ENCODE data around the gene LRTM2. TPM values are rescaled to one million over a fixed set of nuclear protein-coding genes. Genes with fewer than 3 reads are reported as not detected.

The LRTM2 gene
- total RNA-seq, 1 experiment from 2014 or later: not detected

DNA sequence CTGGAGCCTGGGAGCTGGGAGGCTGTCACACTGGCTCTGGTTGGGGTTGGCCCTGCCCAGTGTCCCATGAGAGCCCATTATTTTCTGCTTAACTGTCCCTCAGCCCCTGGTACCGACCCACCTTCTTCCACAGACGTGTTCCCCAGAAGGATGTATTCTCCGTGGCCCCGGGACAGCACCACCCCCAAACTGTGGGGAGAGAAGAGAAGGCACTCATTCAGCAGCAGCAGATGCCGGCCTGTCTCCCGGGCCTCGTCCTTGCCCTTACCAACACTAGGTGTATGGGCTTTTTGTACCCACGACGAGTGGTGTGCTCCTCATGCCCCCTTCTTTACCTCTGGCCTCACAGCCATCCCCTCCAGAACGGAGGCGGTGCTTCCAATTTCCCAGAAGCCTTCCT, 38.1 kb downstream of the LRTM2 start:
- CTCF ChIA-PET: no interaction called here
- TF ChIP-seq POLR2AphosphoS5 (IDR thresholded peaks at IDR 0.05; ENCODE audit: low read depth, low read length) (no peak), TCF7L2 (IDR thresholded peaks at IDR 0.05; ENCODE audit: low read depth, low read length) (no peak), SIN3A (IDR thresholded peaks at IDR 0.05; ENCODE audit: borderline replicate concordance, insufficient read depth, low read depth, low read length) (no peak)
- TF ChIP-seq, protein P1, sequence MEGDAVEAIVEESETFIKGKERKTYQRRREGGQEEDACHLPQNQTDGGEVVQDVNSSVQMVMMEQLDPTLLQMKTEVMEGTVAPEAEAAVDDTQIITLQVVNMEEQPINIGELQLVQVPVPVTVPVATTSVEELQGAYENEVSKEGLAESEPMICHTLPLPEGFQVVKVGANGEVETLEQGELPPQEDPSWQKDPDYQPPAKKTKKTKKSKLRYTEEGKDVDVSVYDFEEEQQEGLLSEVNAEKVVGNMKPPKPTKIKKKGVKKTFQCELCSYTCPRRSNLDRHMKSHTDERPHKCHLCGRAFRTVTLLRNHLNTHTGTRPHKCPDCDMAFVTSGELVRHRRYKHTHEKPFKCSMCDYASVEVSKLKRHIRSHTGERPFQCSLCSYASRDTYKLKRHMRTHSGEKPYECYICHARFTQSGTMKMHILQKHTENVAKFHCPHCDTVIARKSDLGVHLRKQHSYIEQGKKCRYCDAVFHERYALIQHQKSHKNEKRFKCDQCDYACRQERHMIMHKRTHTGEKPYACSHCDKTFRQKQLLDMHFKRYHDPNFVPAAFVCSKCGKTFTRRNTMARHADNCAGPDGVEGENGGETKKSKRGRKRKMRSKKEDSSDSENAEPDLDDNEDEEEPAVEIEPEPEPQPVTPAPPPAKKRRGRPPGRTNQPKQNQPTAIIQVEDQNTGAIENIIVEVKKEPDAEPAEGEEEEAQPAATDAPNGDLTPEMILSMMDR (IDR thresholded peaks at IDR 0.05): no peak
- TF ChIP-seq, protein P2, sequence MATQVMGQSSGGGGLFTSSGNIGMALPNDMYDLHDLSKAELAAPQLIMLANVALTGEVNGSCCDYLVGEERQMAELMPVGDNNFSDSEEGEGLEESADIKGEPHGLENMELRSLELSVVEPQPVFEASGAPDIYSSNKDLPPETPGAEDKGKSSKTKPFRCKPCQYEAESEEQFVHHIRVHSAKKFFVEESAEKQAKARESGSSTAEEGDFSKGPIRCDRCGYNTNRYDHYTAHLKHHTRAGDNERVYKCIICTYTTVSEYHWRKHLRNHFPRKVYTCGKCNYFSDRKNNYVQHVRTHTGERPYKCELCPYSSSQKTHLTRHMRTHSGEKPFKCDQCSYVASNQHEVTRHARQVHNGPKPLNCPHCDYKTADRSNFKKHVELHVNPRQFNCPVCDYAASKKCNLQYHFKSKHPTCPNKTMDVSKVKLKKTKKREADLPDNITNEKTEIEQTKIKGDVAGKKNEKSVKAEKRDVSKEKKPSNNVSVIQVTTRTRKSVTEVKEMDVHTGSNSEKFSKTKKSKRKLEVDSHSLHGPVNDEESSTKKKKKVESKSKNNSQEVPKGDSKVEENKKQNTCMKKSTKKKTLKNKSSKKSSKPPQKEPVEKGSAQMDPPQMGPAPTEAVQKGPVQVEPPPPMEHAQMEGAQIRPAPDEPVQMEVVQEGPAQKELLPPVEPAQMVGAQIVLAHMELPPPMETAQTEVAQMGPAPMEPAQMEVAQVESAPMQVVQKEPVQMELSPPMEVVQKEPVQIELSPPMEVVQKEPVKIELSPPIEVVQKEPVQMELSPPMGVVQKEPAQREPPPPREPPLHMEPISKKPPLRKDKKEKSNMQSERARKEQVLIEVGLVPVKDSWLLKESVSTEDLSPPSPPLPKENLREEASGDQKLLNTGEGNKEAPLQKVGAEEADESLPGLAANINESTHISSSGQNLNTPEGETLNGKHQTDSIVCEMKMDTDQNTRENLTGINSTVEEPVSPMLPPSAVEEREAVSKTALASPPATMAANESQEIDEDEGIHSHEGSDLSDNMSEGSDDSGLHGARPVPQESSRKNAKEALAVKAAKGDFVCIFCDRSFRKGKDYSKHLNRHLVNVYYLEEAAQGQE (IDR thresholded peaks at IDR 0.05; ENCODE audit: insufficient read depth in 1 of 2, low read depth in 2 of 2, low read length in 1 of 2): no peak
- no peaks in the 10 kb centered on the region for H3K36me3 ChIP-seq (ENCODE audit: control insufficient read depth, insufficient read depth, low read length)
- H3K27ac ChIP-seq (ENCODE audit: low read length): no peak overlapping the region
- POLR2A ChIA-PET: no interaction called here
- ATAC-seq (no peak), DNase-seq (ENCODE audit: low read depth, low spot score) (no peak)
- H3K4me3 ChIP-seq (ENCODE audit: low read depth in 2 of 2, low read length in 2 of 2): no peak overlapping the region
- intact Hi-C loops (cut with micrococcal nuclease; ENCODE audit: unreplicated experiment): no loop called here
- H3K9me3 ChIP-seq (ENCODE audit: control insufficient read depth, insufficient read depth, low read depth, low read length): no peaks in the 10 kb centered on the region
- no TSS peak for BruUV-seq (replicated peaks)
- no peaks in the 10 kb centered on the region for H3K4me1 ChIP-seq (ENCODE audit: control insufficient read depth, insufficient read depth, low read length)
- in situ Hi-C loops (cut with HindIII; ENCODE audit: low pct_unique_long_range_greater_than_20kb, low sequenced_read_pairs): no loop called here
- no peaks in the 10 kb centered on the region for H3K27me3 ChIP-seq (ENCODE audit: control insufficient read depth, insufficient read depth, low read length)

DNA sequence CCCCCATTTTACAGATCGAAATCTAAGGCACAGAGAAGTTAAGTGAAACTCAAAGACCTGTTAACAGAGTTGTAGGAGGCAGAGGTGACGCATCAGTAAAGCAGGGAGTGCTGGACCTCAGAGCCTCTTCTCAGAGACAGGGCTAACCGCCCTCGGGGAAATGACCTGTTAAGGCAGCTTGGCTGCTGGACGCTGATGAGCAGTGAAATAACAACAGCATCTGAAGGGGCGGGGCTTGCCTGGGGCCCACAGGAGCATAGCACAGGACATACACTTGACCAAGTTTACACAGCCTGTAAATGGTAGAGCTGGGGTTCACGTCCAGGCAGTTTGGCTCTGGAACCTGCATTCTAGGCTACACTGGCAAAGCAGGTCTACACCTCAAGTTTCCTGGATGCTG, 39.3 kb downstream of the LRTM2 start:
- H3K27ac ChIP-seq (ENCODE audit: low read length): no peak overlapping the region
- CTCF ChIA-PET: no interaction called here
- intact Hi-C loops (cut with micrococcal nuclease; ENCODE audit: unreplicated experiment): no loop called here
- no TSS peak for BruUV-seq (replicated peaks)
- H3K4me3 ChIP-seq (ENCODE audit: low read depth in 2 of 2, low read length in 2 of 2): no peak overlapping the region
- POLR2A ChIA-PET: no interaction called here
- no peaks in the 10 kb centered on the region for H3K36me3 ChIP-seq (ENCODE audit: control insufficient read depth, insufficient read depth, low read length)
- TF ChIP-seq, protein P2 (IDR thresholded peaks at IDR 0.05; ENCODE audit: insufficient read depth in 1 of 2, low read depth in 2 of 2, low read length in 1 of 2): no peak
- TF ChIP-seq TCF7L2 (IDR thresholded peaks at IDR 0.05; ENCODE audit: low read depth, low read length): no peak
- no peak for TF ChIP-seq POLR2AphosphoS5 (IDR thresholded peaks at IDR 0.05; ENCODE audit: low read depth, low read length)
- no peak for TF ChIP-seq SIN3A (IDR thresholded peaks at IDR 0.05; ENCODE audit: borderline replicate concordance, insufficient read depth, low read depth, low read length)
- TF ChIP-seq, protein P1 (IDR thresholded peaks at IDR 0.05): no peak
- H3K9me3 ChIP-seq (ENCODE audit: control insufficient read depth, insufficient read depth, low read depth, low read length): no peaks in the 10 kb centered on the region
- H3K27me3 ChIP-seq (ENCODE audit: control insufficient read depth, insufficient read depth, low read length): no peaks in the 10 kb centered on the region
- no peak for DNase-seq (ENCODE audit: low read depth, low spot score)
- ATAC-seq: no peak
- no peaks in the 10 kb centered on the region for H3K4me1 ChIP-seq (ENCODE audit: control insufficient read depth, insufficient read depth, low read length)
- in situ Hi-C loops (cut with HindIII; ENCODE audit: low pct_unique_long_range_greater_than_20kb, low sequenced_read_pairs): no loop called here
